CD4-positive, alpha-beta T cell treated with Interleukin-21 for 1 hour (primary cell): Measurements from ENCODE around the gene ZBTB20.

ENCODE experiments used
- DNase-seq: peaks from one replicate; pipeline ENCODE4 v3.0.0-alpha.2; 2020

Gene ZBTB20

DNA sequence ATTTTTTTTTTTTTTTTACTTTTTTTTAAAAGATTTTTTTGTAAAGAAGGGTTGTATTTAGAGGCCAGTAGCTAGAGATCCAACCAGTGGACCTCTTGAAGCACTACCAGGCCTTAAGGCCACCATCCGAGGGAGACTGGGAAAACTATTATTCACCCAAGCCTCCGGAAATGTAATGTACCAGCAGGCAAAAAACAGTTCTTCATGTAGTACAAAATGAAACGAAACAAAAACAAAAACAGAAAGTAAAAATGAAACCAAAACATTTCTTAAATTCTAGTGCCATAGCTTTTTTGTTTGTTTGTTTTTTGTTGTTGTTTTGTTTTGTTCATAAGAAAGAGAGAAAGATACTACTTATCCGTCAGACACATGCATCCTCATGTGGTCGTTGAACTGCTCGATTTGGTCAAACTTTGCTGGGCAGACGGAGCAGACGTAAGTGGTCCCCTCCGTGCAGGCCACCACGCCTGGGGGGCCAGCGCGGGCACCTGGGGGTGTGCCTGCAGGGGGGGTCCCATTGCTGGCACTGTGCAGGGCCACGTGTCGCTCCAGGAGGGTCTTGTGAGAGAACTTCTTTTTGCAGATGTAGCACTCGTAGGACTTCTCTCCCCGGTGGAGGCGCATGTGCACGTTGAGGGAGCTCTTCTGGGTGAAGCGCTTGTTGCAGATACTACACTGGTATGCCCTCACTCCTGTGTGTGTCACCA is 808.3 kb downstream of the ZBTB20 start:
- peak; percentile 47 for DNase-seq

DNA sequence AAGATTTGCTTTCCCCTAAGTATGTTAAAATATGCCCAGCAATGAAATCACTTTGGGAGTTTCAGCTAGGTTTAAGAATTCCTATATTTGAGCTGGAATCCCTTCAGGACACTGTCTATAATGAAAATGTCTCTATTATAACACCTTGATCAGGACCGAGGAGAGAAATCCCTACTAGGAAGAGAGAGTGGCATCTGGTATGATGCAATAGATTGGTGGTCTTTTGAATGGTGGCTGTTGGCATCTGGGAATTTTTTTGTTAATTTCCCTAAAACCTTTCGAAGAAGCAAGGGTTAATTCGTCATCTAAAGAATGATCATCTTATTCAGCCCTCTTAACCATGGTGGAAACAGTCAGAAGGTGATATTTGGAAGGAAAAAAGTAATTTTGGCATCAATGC is 810.2 kb downstream of the ZBTB20 start:
- no peak for DNase-seq

DNA sequence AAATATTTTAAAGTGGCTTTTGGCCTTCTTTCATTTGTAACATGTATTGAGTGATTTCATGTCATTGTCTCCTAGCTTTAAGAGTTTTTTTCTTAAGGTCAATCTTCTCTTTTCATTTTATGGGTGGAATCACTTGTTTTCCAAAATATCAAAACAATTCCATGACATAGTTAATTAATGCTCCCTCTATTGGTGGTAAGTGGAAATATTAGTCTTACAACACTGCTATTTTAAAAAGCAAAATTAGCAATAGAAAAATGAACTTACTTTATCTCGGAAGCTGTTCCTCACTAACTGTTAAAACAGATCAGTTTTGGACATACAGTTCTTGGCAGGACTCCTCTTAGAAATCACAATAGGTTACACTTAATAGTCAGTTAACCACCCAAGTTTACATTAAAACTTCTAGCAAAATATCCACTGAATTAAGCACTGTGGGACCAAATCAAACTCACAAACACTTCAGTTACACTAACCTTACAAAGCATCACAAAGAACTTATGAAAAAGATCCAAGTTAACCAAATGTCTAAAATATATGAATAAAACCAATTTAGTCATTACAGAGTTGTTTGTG is 810.9 kb downstream of the ZBTB20 start:
- DNase-seq: no peak

DNA sequence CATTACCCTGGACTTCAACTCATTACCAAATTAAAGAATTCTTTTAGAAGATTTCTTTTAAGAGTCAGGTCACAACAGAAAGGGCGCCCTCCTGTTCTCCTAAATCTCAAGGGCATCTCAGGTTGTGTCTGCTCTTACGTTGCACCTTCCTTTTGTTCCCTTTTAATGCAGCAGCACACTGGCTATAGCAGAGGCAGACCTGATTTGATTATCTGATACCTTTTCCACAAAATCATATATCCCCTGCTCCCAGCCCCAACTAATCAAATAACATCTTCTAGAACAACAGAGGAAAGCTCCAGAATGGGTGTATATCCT is 813.2 kb downstream of the ZBTB20 start:
- DNase-seq: no peak

DNA sequence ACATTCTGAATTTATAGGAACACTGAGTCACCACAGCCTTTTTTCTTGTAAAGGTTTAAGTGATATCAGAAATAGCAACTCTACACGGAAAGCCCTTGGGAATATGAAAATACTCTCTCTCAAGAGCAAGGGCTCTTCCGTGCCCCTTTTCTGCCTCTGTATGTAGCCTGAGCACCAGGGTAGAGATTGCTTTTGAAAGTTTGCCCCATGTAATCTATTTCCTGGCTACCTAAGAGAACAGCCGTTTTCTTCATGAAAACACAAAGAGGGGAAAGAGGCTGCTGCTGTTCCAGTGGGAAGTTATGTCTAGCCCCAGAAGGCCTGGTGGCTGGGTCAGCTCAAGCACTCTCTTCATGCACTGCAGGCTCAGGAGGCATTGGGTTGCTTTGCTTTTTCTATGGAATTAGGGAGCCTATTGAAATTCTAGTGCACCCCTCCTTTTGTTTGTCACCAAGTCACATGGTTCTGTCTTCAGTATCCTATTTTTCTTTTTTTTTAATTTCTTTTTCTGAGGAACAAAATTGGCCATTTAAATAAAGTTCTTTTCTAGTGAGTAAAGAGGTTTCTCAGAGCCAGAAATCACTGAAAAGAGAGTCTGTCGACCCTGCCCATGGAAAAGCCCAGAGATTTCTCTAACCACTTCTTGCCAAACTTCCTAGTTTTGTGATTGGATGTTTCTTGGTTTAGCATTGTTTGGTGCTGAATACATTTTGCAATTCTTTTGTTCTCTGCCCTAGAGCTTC is 813.7 kb downstream of the ZBTB20 start:
- DNase-seq: no peak

DNA sequence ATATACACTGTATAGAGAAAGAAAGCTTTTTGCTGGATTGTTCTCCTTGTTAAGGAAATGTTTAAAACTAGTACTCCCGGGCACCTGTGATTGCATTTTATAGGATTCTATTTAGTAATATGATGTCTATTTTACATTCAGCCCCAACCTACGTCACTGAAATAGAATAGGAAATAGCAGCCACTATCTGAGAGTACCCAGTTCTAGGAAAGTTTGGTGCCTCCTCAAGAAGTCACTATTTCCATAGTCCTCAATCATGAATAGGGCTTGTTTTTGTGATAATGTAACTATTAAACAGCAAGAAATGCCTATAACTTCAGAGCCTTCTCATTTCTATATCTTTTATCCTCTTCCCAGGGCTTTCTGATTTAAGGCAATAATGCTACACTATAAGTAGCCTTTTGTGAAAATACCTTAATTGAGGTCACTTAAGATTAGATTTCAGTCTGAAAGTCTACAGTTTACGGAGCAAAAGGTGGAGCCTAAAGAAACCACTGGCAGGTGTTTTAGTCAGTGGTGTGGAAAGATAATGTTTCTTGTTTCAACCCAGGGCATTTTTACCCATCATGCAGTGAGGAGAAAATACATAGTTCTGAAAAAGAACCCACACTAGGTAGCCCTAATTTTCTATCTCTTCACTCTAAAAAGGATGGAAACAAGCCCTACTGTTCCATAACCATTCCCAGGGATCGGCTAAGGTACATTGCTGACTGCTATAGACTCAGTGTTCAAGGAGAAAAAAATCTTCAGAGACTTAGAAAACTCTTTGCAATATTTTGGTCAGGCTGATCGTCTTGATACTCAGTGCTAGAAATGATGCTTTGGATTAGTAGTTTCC is 814.5 kb downstream of the ZBTB20 start:
- DNase-seq: no peak

DNA sequence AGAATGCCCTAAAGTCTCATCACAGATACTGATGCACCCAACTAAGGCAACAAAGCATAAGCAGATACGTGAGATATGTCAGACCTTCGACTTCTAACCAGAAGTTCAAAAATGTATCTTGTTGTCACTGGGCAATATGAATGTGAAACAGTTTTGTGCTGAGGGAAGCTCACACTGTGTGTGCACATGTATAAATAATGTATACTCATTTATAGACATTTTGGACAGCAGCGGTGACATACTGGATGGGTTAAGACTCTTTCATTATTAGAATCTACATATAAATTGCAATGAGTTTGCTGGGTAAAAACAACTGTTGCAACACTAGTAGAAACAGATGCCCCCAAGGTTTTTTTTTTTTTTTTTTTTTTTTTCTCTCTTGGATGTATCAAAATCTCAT is 815.4 kb downstream of the ZBTB20 start:
- no peak for DNase-seq

DNA sequence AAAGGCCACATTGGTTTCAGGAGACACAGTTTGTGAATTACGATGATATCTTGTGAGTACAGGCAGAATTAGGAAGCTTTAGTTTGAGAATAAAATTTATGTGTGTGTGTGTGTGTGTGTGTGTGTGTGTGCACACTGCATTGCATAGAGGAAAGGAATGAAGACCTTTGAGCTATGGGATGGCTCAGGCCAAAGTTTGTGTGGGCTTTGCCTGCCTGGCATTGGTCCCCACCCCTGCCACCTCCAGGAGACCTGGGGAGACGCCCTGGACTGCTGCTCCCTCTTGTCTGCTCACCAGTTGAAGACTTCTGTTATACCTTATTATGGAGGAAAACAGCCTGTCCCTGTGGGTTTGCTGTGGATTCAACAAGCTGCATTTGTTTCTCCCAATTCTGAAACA is 816.1 kb downstream of the ZBTB20 start:
- DNase-seq: no peak

DNA sequence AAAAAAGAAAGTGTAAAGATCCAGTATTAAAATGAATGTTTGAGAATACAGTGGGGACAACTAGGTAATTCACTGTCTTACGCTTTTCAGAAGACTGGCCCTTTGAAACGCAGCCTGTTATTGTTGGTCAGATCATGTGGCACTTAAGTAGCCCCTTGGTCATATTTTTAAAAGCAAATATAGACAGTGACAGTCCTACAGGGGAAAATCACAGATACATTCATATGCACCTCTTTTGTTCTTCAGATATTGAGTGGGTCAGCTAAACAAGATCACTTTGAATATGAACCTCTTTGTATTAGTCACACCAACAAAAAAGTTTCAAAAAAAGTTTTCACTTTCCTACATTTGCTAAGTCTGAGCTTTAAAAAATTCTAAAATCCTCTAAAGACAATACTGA is 817.3 kb downstream of the ZBTB20 start:
- DNase-seq: no peak

DNA sequence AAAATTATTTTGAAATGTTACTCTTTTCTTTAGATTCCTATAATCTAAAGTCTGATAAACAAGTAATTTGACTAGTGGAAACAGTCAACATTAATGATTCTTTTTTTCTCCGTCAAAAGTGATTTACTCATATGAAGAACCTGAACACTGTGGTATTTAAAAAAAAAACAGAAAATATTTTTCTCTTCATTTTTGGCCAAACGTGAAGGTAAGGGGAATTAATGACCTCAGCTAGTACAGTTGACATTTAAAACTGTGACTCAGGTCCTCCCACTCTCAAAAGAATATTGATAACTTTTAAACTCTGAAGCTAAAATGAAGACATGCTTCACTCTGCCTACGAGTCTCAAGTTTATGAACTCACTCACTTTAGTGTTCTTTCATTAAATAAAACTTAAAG is 818.7 kb downstream of the ZBTB20 start:
- no peak for DNase-seq

DNA sequence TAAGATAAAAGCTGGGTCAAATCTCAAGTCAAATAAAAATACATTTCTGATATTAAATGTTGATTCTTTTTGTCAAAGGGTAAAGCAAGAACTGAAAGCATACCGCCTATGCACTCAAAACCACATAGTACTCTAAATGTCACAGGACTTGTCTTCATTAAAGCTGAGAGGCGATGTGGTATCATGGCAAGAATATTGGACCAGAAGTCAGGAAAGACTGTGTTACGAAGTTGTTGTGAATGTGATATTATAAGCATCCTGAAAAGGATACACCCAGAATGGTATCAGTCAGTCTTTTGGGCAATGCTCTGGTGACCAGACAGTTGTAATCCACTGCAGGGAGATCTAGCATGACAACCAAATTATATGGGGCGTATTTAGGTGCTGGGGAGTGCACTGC is 819.4 kb downstream of the ZBTB20 start:
- DNase-seq: no peak

DNA sequence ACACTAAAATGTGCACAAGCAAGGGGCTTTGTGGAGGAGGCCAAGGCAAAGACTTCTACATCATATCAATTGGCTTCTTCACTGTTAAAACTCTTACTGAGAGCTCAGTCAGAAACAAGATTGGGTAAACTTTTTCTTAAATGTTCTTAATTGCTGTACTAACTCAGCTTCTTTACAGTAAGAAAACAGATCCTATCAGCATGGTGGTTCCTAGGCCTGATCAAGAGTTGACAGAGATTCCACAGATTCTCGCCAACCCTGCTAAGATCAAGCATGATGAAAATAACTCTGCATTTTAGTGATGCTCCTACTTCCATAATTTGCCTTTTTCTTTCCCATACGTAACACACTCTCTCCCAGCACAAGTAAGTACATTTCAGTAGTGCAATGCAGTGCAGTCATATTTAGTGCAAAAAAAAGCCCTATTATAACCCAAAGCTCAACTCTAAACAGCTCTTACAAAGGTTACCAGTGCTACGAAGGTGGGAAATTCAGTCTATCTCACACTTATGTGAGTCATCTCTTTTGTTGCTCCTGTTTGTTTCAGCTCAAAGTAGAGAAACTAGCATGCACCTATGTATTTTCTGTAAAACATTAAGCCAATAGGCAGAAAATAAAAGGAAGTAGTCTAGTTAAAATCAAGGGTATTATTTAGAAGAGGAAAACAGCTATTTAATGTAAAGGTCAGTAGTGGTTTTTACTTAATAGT is 823.4 kb downstream of the ZBTB20 start:
- DNase-seq: no peak

DNA sequence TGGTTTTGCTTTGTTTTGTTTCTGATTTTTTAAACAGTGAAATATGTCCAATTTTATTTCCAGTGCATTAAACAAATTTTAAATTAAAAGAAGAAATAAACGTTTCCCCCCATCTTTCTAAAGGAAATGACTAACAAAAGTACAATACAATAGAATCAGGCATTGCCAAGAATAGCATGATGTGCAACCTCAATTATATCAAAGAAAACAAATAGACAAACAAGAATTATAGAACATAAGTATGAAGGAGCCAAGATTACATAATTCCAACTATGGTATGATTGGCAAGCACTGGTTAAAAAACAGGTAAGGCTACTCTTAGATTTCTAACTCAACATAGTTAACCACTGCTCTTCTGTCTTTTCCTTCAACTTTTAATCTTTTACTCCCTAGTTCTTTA is 826.8 kb downstream of the ZBTB20 start:
- no peak for DNase-seq

DNA sequence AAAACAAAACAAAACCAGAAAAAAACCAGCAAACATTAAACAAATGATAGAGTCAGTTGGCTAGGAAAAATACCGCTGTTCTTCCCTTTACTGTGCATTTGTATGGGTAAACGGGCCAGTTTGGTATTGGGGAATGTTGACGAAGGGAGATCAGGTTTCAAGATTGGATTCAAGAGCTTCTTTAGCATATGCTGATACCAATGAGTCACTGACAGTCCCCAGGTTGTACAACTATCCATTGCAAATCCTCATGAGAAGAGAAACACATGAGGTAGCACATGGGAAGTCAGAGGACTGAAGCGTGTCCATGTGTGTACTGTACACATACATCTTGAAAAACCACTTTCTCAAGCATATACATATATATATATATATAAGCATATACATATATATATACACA is 827.6 kb downstream of the ZBTB20 start:
- DNase-seq: no peak

DNA sequence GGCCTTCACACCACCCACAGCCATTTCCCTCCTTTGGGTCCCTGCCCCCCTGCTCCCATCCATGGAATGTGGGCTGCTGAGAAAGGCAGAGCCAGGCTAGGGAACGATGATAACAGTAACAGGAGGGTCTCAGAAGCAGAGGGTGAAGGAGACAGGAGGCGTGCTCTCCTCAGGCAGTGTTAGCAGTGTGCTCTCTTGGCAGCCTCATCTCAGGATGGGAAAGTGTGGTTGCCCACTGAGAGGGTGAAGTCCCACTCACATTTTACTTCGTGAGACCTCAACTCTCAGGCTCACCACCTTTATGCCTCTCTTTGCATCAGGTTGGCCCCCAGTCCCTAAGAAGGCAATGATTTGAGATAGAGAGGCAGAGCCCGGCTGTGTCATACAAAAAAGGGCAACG is 828.8 kb downstream of the ZBTB20 start:
- DNase-seq: no peak

DNA sequence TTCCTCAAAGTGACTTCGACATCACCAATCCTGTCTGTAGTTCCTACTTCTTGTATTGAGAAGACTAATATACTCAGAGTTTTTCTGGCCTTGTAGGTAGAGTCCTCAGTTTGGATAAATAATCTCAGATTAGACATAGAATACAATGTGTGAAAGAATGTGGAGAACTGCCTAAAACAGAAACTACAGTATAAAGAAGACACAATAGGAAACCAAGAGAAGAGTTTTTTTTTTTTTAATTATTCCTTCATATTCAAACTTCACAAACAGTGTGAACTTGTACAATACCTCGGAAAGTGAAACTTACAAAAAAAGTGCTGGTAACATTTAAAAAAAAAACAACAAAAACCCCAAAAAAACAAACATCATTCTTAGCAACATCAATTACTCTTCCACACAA is 832.8 kb downstream of the ZBTB20 start:
- no peak for DNase-seq

DNA sequence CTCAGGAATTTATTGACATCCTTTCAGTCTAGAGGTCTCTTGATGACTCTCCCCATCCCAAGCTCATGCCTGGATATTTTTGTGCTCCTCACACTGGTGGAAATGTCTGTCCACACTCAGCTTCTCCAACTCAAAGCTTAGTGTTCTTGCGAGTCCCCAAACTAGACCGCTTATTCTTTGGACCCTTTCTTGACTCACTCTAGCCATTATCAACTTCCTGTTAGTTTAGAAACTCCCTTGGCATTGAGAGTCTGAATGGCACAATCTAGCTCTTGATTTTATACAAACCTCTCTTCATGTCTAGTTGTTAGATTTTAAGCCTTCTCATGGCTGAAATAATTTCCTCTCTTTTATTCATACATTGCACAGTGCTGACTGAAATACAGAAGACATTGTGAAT is 833.7 kb downstream of the ZBTB20 start:
- peak; percentile 32 for DNase-seq

DNA sequence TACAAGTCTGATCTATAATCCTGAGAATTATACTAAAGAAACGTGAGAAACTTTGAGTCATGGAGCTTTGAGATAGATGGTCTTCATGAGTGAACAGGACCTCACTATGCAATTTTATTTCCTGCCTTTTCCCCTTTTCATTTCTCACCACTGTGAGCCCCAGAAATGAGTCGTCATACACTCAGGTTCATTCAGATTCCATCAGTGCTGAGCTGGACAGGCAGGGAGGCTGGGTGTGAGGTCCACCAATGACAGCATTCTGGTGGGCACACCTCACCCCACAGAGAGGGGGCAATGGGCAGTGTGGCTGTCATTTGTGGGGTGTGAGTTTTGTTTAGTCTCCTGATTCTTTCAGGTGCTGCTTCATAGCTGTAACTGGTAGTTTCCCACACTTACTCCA is 836.4 kb downstream of the ZBTB20 start:
- no peak for DNase-seq

DNA sequence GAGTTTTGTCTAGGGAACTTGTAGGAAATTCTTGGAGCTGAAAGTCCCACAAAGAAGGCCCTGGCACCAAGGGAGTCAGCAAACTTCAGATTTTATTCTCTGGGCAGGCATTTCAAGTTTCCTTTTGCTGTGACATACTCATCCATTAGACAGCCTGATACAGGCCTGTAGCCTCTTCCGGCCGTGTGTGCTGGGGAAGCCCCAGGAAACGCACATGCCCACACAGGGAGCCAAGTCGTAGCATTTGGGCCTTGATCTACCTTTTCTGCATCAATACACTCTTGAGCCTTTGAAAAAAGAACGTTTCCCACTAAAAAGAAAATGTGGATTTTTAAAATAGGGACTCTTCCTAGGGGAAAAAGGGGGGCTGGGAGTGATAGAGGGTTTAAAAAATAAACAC is 838.3 kb downstream of the ZBTB20 start:
- peak; percentile 82 for DNase-seq

DNA sequence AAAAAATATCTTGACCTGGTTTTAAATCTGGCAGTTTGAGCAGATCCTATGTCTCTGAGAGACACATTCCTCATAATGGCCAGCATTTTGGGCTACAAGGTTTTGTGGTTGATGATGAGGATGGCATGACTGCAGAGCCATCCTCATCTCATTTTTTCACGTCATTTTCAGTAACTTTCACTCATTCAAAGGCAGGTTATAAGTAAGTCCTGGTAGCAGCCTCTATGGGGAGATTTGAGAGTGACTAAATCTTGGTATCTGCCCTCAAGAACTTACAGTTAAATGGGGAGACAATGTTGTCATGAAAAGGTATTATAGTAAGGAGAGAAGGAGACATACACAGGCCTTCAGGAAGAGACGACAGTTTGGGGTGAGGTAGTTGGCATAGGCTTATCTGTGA is 838.7 kb downstream of the ZBTB20 start:
- no peak for DNase-seq

DNA sequence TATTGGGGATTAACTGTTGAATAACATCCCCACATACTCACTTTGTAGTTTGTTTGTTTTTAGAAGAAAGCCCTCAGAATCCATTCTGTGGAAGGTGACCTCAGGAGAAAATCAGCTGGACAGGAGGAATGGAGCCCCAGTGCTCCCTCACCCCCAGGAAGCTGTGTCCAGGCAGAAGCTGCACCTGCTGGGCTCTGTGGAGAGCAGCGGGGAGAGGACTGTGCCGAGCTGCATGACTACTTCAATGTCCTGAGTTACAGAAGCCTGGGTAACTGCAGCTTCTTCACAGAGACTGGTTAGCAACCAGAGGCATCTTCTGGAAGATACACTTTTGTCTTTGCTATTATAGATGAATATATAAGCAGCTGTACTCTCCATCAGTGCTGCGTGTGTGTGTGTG is 839.3 kb downstream of the ZBTB20 start:
- DNase-seq: no peak

DNA sequence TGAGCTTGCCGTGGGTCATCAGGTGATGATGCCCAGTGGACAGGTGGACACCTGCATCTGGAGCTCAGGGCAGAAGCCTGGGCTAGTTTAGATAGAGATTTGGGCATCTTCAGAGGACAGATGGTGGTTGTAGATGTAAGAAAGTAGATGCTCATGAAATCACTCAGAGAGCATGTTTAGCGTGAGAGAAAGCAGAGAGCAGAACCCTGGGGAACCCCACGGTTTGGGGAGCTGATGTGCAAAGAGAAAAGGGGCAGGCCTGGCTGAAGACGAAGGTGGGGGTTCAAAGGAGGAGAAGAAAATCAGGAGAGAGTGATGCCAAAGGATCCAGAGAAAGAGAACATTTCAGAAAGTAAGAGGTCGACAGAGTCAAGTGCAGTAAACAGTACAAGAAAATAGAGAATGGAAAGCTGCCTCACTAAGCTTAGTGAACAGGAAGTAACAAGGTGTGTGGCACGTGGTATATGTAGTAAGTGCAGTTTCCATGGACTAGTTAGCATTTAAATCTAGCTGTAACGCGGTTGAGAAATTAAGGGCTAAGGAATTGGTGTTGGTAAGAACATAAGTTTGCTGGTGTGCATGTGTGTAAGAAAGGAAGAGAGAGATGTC is 839.8 kb downstream of the ZBTB20 start:
- DNase-seq: peak; percentile 65
